HEK293 (cell line): Measurements from ENCODE around the gene TOR2A.

Experiments
- CTCF ChIA-PET: fragments of 350-600 bp; formaldehyde crosslinking; extraction: SDS; loops from one replicate; lab custom pipeline; 2021; ENCODE audit warnings: antibody characterized with exemption; lab: Yijun Ruan, JAX
- POLR2A ChIA-PET: fragments of 300-600 bp; formaldehyde crosslinking; extraction: SDS; loops from one replicate; lab custom pipeline; 2020; ENCODE audit warnings: antibody characterized with exemption, inconsistent platforms; lab: Yijun Ruan, JAX
- H3K27ac ChIP-seq: fragments of 200-500 bp; sonication (Bioruptor generic); 2 replicates; pipeline ENCODE4 v1.5.1; 2014; ENCODE audit warnings: low read depth, low read length, control low read depth, inconsistent platforms; ENCODE audit errors: extremely low read depth
- H3K36me3 ChIP-seq, 2 experiments: fragments of 200-500 bp in 1 of 2; sonication (Bioruptor generic) in 1 of 2; 1 replicate in 1 of 2; 2 replicates in 1 of 2; pipeline ENCODE4 v1.5.1; 2014 to 2017; ENCODE audit warnings: inconsistent platforms in 2 of 2, low read length in 2 of 2; ENCODE audit not compliant: control insufficient read depth in 2 of 2, insufficient read depth in 1 of 2
- H3K4me1 ChIP-seq: fragments of 200-500 bp; sonication (Bioruptor generic); 2 replicates; pipeline ENCODE4 v1.5.1; 2014; ENCODE audit warnings: mild to moderate bottlenecking, low read length, inconsistent platforms; ENCODE audit not compliant: control insufficient read depth, insufficient read depth
- H3K4me3 ChIP-seq: 2 replicates; pipeline ENCODE4 v1.5.1; 2011; ENCODE audit warnings: low read depth, mild to moderate bottlenecking, control low read depth, low read length, moderate library complexity
- H3K9me3 ChIP-seq: fragments of 200-500 bp; sonication (Bioruptor generic); 2 replicates; pipeline ENCODE4 v1.5.1; 2014; ENCODE audit warnings: low read depth, low read length, inconsistent platforms; ENCODE audit not compliant: control insufficient read depth, insufficient read depth
- SP3 ChIP-seq: fragments of 450-650 bp; formaldehyde crosslinking; IDR thresholded peaks from 2 replicates; pipeline ENCODE4 v1.5.1; 2016; ENCODE audit warnings: missing biosample characterization, missing genetic modification characterization
- ZNF10 ChIP-seq: fragments of 450-650 bp; formaldehyde crosslinking; IDR thresholded peaks from 2 replicates; pipeline ENCODE4 v1.5.1; 2017; ENCODE audit warnings: missing biosample characterization, missing genetic modification characterization
- ZNF121 ChIP-seq: fragments of 450-650 bp; formaldehyde crosslinking; IDR thresholded peaks from 2 replicates; pipeline ENCODE4 v1.5.1; 2016; ENCODE audit warnings: missing biosample characterization, missing genetic modification characterization
- ZNF174 ChIP-seq: fragments of 450-650 bp; formaldehyde crosslinking; IDR thresholded peaks from 2 replicates; pipeline ENCODE4 v1.5.0; 2017; ENCODE audit warnings: missing biosample characterization, mild to moderate bottlenecking, missing genetic modification characterization
- ZNF404 ChIP-seq: fragments of 450-650 bp; formaldehyde crosslinking; IDR thresholded peaks from 2 replicates; pipeline ENCODE4 v1.5.1; 2017; ENCODE audit warnings: missing biosample characterization, missing genetic modification characterization
- ZNF549 ChIP-seq: fragments of 450-650 bp; IDR thresholded peaks from 2 replicates; pipeline ENCODE4 v1.5.1; 2018; ENCODE audit warnings: missing biosample characterization, missing genetic modification characterization, mild to moderate bottlenecking, inconsistent platforms, moderate library complexity
- ZNF658 ChIP-seq: fragments of 450-650 bp; formaldehyde crosslinking; IDR thresholded peaks from 2 replicates; pipeline ENCODE4; 2016; ENCODE audit warnings: missing biosample characterization, missing genetic modification characterization
- ZNF707 ChIP-seq: fragments of 450-650 bp; formaldehyde crosslinking; IDR thresholded peaks from 2 replicates; pipeline ENCODE4 v1.5.1; 2016; ENCODE audit warnings: missing biosample characterization, missing genetic modification characterization
- ZNF776 ChIP-seq: fragments of 450-650 bp; formaldehyde crosslinking; IDR thresholded peaks from 2 replicates; pipeline ENCODE4 v1.5.0; 2017; ENCODE audit warnings: missing biosample characterization, missing genetic modification characterization, borderline replicate concordance
- TF ChIP-seq, protein P1 (sequence below): fragments of 450-650 bp; formaldehyde crosslinking; IDR thresholded peaks from 2 replicates; pipeline ENCODE4 v1.5.1; 2016; ENCODE audit warnings: missing biosample characterization, missing genetic modification characterization
- TF ChIP-seq, protein P2 (sequence below): fragments of 450-650 bp; formaldehyde crosslinking; IDR thresholded peaks from 2 replicates; pipeline ENCODE4 v1.5.1; 2016; ENCODE audit warnings: missing biosample characterization, missing genetic modification characterization
- TF ChIP-seq, protein P3 (sequence below): fragments of 450-650 bp; formaldehyde crosslinking; IDR thresholded peaks from 2 replicates; pipeline ENCODE4 v1.5.1; 2016; ENCODE audit warnings: missing biosample characterization, missing genetic modification characterization
- TF ChIP-seq, protein P4 (sequence below): fragments of 450-650 bp; formaldehyde crosslinking; IDR thresholded peaks from 2 replicates; pipeline ENCODE4 v1.5.1; 2016; ENCODE audit warnings: missing biosample characterization, missing genetic modification characterization, low read depth
- TF ChIP-seq, protein P5 (sequence below): fragments of 450-650 bp; formaldehyde crosslinking; IDR thresholded peaks from 2 replicates; pipeline ENCODE4 v1.5.1; 2016; ENCODE audit warnings: missing biosample characterization, missing genetic modification characterization, borderline replicate concordance
- TF ChIP-seq, protein P6 (sequence below): fragments of 450-650 bp; formaldehyde crosslinking; IDR thresholded peaks from 2 replicates; pipeline ENCODE4 v1.5.1; 2017; ENCODE audit warnings: missing biosample characterization, missing genetic modification characterization

Gene TOR2A

DNA sequence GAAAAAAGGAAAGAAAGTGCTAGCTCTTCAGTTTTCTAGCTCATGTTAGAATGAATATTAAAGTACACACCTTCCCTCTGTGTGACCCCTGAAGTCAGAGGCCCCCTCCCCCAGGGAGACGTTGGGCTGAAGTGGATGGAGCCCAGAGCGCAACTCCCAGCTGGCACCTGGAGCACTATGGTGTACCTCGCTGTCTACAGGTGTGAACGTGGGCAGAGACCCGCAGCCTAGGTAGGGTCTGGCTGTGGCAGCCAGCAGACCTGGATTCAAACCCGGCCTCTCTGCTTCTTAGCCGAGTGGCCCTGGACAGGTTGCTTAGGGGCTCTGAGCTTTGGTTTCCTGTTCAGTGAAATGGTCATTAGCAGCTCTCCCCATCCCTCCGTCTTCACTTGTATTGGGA is 6.3 kb downstream of the TOR2A start (continued):
- no peak for TF ChIP-seq ZNF549 (tag by site-specific recombination)

DNA sequence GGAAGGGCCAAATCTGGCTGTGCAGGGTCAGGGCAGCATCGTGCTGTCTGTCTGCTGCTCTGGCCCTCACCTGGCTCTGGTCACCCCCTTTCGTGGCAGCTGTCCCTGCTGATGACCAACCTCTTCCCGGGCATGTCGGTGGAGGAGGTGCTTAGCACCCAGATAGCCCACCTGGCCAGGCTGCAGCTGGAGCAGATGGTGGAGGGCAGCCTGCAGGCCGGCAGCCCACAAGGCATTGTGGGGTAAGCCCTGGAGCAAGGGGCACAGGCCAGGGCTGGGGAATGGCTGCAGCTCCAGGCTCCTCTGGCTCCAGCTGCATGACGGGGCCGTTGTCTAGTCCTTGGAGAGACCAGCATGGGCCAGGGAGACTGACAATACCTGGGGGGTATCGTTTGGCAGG is 8.2 kb downstream of the TOR2A start:
- Histone ChIP-seq H3K9me3 (no peaks in the 10 kb centered on the region), H3K27ac (no peak overlapping the region), H3K4me3 (no peak overlapping the region)
- TF ChIP-seq, protein P1, sequence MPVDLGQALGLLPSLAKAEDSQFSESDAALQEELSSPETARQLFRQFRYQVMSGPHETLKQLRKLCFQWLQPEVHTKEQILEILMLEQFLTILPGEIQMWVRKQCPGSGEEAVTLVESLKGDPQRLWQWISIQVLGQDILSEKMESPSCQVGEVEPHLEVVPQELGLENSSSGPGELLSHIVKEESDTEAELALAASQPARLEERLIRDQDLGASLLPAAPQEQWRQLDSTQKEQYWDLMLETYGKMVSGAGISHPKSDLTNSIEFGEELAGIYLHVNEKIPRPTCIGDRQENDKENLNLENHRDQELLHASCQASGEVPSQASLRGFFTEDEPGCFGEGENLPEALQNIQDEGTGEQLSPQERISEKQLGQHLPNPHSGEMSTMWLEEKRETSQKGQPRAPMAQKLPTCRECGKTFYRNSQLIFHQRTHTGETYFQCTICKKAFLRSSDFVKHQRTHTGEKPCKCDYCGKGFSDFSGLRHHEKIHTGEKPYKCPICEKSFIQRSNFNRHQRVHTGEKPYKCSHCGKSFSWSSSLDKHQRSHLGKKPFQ, result no peak
- TF ChIP-seq ZNF658, result no peak
- no peak for TF ChIP-seq ZNF776 (tag by site-specific recombination)
- no peak for TF ChIP-seq ZNF10 (tag by site-specific recombination)
- TF ChIP-seq, protein P2, sequence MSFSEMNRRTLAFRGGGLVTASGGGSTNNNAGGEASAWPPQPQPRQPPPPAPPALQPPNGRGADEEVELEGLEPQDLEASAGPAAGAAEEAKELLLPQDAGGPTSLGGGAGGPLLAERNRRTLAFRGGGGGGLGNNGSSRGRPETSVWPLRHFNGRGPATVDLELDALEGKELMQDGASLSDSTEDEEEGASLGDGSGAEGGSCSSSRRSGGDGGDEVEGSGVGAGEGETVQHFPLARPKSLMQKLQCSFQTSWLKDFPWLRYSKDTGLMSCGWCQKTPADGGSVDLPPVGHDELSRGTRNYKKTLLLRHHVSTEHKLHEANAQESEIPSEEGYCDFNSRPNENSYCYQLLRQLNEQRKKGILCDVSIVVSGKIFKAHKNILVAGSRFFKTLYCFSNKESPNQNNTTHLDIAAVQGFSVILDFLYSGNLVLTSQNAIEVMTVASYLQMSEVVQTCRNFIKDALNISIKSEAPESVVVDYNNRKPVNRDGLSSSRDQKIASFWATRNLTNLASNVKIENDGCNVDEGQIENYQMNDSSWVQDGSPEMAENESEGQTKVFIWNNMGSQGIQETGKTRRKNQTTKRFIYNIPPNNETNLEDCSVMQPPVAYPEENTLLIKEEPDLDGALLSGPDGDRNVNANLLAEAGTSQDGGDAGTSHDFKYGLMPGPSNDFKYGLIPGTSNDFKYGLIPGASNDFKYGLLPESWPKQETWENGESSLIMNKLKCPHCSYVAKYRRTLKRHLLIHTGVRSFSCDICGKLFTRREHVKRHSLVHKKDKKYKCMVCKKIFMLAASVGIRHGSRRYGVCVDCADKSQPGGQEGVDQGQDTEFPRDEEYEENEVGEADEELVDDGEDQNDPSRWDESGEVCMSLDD (tag by site-specific recombination), result no peak
- TF ChIP-seq SP3, result no peak
- TF ChIP-seq, protein P3, sequence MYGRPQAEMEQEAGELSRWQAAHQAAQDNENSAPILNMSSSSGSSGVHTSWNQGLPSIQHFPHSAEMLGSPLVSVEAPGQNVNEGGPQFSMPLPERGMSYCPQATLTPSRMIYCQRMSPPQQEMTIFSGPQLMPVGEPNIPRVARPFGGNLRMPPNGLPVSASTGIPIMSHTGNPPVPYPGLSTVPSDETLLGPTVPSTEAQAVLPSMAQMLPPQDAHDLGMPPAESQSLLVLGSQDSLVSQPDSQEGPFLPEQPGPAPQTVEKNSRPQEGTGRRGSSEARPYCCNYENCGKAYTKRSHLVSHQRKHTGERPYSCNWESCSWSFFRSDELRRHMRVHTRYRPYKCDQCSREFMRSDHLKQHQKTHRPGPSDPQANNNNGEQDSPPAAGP (tag by site-specific recombination), result no peak
- TF ChIP-seq ZNF174 (tag by site-specific recombination), result no peak
- TF ChIP-seq, protein P4, sequence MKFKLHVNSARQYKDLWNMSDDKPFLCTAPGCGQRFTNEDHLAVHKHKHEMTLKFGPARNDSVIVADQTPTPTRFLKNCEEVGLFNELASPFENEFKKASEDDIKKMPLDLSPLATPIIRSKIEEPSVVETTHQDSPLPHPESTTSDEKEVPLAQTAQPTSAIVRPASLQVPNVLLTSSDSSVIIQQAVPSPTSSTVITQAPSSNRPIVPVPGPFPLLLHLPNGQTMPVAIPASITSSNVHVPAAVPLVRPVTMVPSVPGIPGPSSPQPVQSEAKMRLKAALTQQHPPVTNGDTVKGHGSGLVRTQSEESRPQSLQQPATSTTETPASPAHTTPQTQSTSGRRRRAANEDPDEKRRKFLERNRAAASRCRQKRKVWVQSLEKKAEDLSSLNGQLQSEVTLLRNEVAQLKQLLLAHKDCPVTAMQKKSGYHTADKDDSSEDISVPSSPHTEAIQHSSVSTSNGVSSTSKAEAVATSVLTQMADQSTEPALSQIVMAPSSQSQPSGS (tag by site-specific recombination), result no peak
- TF ChIP-seq ZNF121 (tag by site-specific recombination), result no peak
- TF ChIP-seq ZNF404 (tag by site-specific recombination), result no peak
- TF ChIP-seq, protein P5, sequence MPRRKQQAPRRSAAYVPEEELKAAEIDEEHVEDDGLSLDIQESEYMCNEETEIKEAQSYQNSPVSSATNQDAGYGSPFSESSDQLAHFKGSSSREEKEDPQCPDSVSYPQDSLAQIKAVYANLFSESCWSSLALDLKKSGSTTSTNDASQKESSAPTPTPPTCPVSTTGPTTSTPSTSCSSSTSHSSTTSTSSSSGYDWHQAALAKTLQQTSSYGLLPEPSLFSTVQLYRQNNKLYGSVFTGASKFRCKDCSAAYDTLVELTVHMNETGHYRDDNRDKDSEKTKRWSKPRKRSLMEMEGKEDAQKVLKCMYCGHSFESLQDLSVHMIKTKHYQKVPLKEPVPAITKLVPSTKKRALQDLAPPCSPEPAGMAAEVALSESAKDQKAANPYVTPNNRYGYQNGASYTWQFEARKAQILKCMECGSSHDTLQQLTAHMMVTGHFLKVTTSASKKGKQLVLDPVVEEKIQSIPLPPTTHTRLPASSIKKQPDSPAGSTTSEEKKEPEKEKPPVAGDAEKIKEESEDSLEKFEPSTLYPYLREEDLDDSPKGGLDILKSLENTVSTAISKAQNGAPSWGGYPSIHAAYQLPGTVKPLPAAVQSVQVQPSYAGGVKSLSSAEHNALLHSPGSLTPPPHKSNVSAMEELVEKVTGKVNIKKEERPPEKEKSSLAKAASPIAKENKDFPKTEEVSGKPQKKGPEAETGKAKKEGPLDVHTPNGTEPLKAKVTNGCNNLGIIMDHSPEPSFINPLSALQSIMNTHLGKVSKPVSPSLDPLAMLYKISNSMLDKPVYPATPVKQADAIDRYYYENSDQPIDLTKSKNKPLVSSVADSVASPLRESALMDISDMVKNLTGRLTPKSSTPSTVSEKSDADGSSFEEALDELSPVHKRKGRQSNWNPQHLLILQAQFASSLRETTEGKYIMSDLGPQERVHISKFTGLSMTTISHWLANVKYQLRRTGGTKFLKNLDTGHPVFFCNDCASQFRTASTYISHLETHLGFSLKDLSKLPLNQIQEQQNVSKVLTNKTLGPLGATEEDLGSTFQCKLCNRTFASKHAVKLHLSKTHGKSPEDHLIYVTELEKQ (tag by site-specific recombination), result no peak
- TF ChIP-seq, protein P6, sequence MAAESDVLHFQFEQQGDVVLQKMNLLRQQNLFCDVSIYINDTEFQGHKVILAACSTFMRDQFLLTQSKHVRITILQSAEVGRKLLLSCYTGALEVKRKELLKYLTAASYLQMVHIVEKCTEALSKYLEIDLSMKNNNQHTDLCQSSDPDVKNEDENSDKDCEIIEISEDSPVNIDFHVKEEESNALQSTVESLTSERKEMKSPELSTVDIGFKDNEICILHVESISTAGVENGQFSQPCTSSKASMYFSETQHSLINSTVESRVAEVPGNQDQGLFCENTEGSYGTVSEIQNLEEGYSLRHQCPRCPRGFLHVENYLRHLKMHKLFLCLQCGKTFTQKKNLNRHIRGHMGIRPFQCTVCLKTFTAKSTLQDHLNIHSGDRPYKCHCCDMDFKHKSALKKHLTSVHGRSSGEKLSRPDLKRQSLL (tag by site-specific recombination), result no peak
- TF ChIP-seq ZNF707 (tag by site-specific recombination), result no peak
- TF ChIP-seq, all 188 proteins: peak for 0
- CTCF ChIA-PET, result interaction anchor here (1.3 kb wide), 1 partner anchor 137 kb away, joined by 3 read pairs; no protein-coding TSS in a partner anchor
- no peaks in the 10 kb centered on the region for H3K4me1 ChIP-seq
- POLR2A ChIA-PET, result no interaction called here
- peaks cover 0 to 3% of the 10 kb centered on the region in 2 experiments; a peak in 1 of 3 replicates for H3K36me3 ChIP-seq
